GM18526 (cell line): ENCODE results near the gene YIPF3.

Source experiments
- POLR2A ChIP-seq: IDR thresholded peaks from 3 replicates; pipeline ENCODE4 v1.6.1; 2011; ENCODE audit not compliant: insufficient read length; ENCODE audit errors: extremely low read depth

The YIPF3 gene

GRCh38 chr6:43497689-43498088, 19.0 kb downstream of the YIPF3 start:
- no peak for TF ChIP-seq POLR2A

DNA sequence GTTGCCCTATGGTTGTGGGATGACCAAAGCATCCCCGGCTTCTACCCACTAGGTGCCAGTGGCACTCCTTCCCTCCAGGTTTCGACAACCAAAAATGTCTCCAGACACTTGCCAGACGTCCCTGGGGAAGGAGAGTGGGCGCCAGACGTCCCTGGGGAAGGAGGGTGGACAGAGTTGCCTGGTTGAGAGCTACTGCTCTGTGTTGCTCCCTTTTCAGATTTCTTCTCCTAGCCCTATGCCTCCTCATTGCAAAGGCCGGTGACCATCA, 19.7 kb downstream of the YIPF3 start:
- no peak for TF ChIP-seq POLR2A

DNA sequence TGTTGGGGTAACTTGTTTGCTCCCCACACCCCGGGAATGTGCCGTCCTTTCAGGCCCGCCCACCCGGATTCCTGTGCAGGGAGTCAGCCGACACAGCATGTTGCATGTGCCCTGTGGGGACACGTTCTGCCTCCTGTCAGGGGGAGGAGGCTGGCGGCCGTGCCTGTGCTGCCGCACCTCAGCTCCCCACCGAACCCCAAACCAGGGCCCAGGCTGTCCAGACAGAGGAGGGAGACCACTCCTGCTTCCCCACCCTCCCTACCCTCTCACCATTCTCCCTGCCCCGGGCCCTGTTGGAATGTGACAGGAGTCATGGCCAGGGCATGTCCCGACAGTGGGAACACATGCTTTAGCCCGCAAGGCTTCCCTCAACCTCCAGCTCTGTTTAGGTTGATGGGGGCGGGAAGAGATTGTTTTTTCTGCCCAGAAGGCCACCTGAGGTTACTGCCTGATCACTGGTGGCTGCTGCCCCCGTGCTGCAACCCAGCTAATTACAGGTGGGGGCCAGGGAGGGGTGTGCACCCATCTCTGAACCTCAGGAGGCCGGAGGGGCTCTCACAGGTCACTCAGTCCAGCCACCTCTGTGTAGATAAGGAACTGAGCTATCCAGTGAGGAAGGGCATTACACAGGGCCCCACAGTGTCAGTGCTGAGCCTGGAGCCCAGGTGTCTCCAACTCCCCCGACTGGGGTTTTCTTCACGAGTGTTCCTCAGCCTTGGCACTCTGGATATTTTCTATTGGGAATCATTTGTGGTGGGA, 20.2 kb downstream of the YIPF3 start:
- no peak for TF ChIP-seq POLR2A

DNA sequence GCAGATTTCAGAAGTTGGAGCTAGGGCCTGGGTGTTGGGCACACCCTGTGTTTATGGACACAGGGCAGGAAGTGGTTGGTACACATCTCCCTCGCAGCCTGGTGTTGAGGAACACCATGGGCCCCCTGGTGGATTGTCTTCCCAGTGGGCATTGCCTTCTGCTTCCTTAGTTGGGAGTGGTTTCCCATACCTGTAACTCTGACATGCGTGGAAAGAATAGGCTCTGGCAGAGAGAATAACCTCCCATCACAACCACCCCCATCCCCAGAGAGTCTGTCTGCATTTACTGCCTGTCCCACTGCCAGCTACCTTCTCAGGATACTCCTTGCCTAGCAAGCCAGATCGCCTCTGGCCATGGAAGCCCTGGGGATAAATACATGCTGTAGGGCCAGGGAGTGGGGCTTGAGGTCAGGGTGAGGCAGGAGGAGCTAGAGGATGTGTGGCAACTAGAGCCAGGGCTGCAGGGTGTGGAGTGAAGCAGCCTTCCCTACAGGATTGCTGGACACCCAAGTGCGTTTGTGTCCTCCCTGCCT, 21.3 kb downstream of the YIPF3 start:
- TF ChIP-seq POLR2A = no peak

- no peak for TF ChIP-seq POLR2A
Measured at GRCh38 chr6:43494766-43495165, 22.0 kb downstream of the YIPF3 start.

DNA sequence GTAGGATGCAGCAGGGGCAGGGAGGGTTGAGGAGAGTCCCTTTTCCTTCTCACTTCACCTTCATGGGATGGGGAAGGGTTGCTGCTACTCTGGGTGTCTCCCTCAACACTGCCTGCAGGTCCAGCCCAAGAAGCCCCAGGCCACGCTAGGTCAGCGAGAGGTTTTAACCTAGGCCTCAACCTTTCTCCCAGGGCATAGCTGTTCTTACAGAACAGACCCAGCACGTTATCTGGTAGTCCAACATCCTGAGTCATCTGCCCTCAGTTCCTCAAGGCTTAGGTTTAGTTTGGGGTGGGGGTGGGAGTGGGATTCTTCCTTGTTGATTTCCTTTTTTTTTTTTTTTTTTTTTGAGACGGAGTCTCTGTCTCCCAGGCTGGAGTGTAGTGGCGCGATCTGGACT, 22.4 kb downstream of the YIPF3 start:
- TF ChIP-seq POLR2A = no peak

DNA sequence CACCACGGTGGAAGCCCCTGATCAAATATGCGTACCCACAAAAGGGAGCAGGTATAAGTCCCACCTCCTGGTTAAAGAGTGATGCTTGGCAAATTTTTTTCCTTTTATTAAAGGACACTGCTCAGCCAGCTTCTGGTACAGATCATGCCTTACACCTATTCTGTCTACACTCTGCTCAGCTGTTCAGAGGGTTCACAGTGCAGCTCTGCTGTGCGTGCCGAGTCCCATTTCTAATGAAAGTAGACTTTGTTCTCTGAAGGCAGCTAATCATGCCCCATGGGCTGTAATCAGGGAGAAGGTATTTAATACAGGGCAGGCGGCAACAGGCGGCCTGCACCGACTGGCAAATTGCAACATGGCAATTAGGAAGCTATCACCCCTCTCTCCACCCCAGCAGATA, 22.9 kb downstream of the YIPF3 start:
- no peak for TF ChIP-seq POLR2A

DNA sequence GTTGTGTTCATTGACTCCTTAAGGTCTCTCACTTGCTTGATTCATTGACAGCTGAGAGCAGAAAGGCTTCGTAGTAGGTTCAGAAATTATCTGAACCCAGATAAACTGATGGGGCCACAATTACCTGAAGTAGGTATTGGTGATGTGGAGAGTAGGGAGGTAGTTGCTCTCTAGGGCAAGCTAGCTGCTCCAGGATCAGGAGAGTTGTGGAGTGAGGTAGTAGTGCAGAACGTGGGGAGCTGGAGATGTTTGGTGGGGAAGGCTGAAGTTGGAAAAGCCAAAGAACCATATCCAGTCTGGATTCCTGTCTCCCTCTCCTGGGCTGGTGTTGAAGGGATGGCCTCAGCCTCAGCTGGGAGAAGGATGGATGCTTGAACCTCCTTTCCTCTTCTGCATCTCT, 23.5 kb downstream of the YIPF3 start:
- TF ChIP-seq POLR2A = no peak

DNA sequence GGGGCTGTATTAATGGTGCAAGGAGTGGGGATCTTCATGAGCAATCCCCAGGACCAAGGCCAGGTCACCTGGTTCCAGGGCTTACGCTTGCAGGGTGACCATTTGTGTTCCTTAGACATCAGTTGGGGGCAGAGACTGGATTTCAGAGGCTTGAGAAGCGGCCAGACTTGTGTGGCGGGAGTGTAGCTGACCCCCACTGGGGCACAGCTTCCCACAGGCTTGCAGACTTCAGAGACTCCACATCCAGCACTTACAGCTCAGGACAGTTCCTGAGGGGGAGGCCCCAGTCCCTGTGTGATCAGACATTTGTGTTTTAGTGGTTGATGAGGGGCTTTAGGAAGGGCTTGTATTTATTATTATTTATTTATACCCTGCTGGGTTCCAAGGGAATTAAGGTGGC, 24.1 kb downstream of the YIPF3 start:
- TF ChIP-seq POLR2A = no peak

DNA sequence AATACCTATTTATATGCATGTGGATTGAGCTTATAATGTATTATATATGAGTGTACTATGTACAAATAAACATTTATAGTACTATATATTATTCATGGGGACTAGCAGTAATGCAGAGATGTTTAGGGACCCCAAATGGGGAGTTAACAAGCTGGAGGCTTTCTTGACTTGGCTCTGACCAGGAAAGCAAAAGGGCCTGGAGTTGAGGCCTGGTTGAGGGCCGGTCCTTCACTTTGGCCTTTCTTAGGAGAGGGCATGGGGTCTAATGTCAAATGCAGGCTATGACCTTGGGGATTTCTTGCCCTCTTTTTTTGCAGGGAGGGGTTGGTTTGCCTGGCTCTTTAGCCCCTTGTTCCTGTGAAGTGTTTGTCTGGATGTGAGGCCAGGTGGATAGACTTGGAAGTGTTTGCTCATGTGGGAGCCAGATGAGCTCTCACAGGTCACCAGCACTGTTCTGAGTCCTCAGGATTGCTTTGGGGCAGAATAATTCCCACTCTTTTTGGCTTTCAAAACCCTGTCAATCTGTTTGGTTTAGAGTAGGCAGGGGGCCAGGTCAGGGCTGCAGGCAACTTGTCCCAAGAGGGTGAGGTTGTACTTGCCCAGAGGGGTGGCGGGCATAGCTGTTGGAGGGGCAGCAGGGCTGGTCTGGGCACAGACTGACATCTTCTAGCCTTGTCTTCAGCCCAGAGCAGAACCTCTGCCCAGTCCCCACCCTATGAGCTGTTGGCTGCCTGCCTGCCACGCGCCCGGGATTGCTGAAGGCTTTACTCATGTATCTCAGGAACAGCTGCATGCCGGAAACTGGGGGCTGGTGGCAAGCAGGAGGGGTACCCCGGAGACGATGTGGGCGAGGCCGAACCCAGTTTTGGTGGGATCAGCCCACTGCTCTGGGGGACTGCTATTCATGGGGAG, 24.7 kb downstream of the YIPF3 start:
- no peak for TF ChIP-seq POLR2A

DNA sequence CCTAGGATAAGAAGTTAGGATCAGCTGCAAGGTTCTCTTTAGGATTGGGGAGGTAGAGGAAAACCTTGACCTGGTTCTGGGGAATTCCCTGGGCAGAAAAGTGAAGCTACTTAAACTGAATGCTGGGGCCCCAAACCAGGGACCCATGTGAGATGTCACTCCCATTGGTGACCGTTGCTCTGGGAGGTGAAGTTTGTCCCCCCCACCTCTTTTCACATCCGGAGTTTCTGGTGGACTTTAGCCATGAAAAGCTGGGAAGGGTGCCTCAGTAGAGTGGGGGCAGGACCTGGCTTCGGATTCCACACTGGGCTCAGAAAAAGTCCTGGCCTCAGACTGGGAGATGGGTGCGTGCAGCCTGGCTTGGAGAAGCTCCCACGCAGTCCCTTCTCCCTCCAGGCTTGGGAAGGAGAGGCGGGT, 26.2 kb downstream of the YIPF3 start:
- no peak for TF ChIP-seq POLR2A

- no peak for TF ChIP-seq POLR2A
Measured at GRCh38 chr6:43489277-43490072, 27.3 kb downstream of the YIPF3 start.

GRCh38 chr6:43488667-43489276, 28.0 kb downstream of the YIPF3 start:
- no peak for TF ChIP-seq POLR2A

GRCh38 chr6:43481591-43482236, 35.0 kb downstream of the YIPF3 start:
- no peak for TF ChIP-seq POLR2A

DNA sequence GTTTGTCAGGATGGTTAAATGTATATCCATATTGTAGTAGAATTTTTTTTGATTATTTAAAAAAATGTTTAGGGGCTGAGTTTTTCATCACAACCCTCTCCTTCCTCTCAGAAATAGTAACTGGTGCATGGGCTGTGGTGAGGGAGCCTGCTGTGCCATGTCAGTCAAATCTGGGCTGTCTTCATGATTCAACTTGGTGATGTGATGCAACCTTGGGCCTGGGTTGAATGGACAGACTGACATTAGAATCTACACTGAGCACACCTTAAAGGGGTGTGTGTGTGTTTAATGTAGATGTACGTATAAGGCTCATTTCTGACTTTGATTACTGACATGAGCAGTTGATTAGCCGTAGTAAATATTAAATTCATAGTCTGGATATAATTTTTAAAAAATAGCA, 35.7 kb downstream of the YIPF3 start:
- TF ChIP-seq POLR2A = no peak
